Neural cell (in vitro differentiated cells): ENCODE measurements around the gene SLCO2A1. TPM values are rescaled to one million over a fixed set of nuclear protein-coding genes. Genes with fewer than 3 reads are reported as not detected.

Experiments used
- H2AFZ ChIP-seq: fragments of 200-600, 300-800 bp; sonication (generic), shearing (Covaris generic); 2 replicates; pipeline ENCODE4 v1.6.0; 2014; ENCODE audit warnings: low read depth, mild to moderate bottlenecking, antibody characterized with exemption, low read length, moderate library complexity
- H3F3A ChIP-seq: fragments of 200-600 bp; shearing (Covaris generic); 2 replicates; pipeline ENCODE4 v1.6.1; 2016; ENCODE audit warnings: mild to moderate bottlenecking, moderate library complexity, mixed read lengths, antibody characterized with exemption, low read length; ENCODE audit not compliant: insufficient read depth, poor library complexity, severe bottlenecking
- H3K27ac ChIP-seq: fragments of 200-600, 300-800 bp; sonication (generic), shearing (Covaris generic); 2 replicates; pipeline ENCODE4 v1.5.1; 2014; ENCODE audit warnings: mild to moderate bottlenecking, low read length, moderate library complexity
- H3K27me3 ChIP-seq: fragments of 300-800, 200-600 bp; sonication (generic), shearing (Covaris generic); 2 replicates; pipeline ENCODE4 v1.6.0; 2014; ENCODE audit warnings: mild to moderate bottlenecking, low read depth, low read length, moderate library complexity; ENCODE audit not compliant: insufficient read depth
- H3K36me3 ChIP-seq: fragments of 300-800, 200-600 bp; sonication (generic), shearing (Covaris generic); 2 replicates; pipeline ENCODE4 v1.5.1; 2014; ENCODE audit warnings: mild to moderate bottlenecking, antibody characterized with exemption, low read length, moderate library complexity; ENCODE audit not compliant: insufficient read depth
- H3K4me2 ChIP-seq: fragments of 300-800, 200-600 bp; sonication (generic), shearing (Covaris generic); 2 replicates; pipeline ENCODE4 v1.6.0; 2014; ENCODE audit warnings: mild to moderate bottlenecking, low read length
- H3K4me3 ChIP-seq: fragments of 300-800, 200-600 bp; sonication (generic), shearing (Covaris generic); 2 replicates; pipeline ENCODE4 v1.5.1; 2014; ENCODE audit warnings: mild to moderate bottlenecking, low read length, moderate library complexity
- H3K79me2 ChIP-seq: fragments of 200-600 bp; shearing (Covaris generic); replicated peaks from 2 replicates; pipeline ENCODE4 v1.6.0; 2014; ENCODE audit warnings: mild to moderate bottlenecking, low read length, moderate library complexity; ENCODE audit not compliant: insufficient read depth
- H3K9ac ChIP-seq: fragments of 300-800, 200-600 bp; sonication (generic), shearing (Covaris generic); 2 replicates; pipeline ENCODE4 v1.6.1; 2016; ENCODE audit warnings: mild to moderate bottlenecking, low read length, mixed read lengths
- H3K9me2 ChIP-seq: fragments of 200-600 bp; shearing (Covaris generic); 2 replicates; pipeline ENCODE4 v1.6.1; 2016; ENCODE audit warnings: mild to moderate bottlenecking, low read length, mixed read lengths; ENCODE audit not compliant: insufficient read depth
- H3K9me3 ChIP-seq: fragments of 200-600, 300-800 bp; sonication (generic), shearing (Covaris generic); 2 replicates; pipeline ENCODE4 v1.6.1; 2016; ENCODE audit warnings: mild to moderate bottlenecking, mixed run types, low read length, moderate library complexity, mixed read lengths
- H4K20me1 ChIP-seq: fragments of 200-600 bp; shearing (Covaris generic); 2 replicates; pipeline ENCODE4 v1.6.1; 2016; ENCODE audit warnings: mild to moderate bottlenecking, mixed run types; ENCODE audit not compliant: insufficient read depth
- CTCF ChIP-seq: fragments of 450-650 bp; IDR thresholded peaks from 2 replicates; pipeline ENCODE4 v1.5.1; 2014; ENCODE audit warnings: antibody characterized with exemption, mild to moderate bottlenecking, moderate library complexity; ENCODE audit not compliant: poor library complexity, severe bottlenecking
- EP300 ChIP-seq: fragments of 450-650 bp; conservative IDR thresholded peaks from 2 replicates; pipeline ENCODE4 v1.6.1; 2014; ENCODE audit warnings: antibody characterized with exemption, mild to moderate bottlenecking, moderate library complexity; ENCODE audit not compliant: poor library complexity, severe bottlenecking
- EZH2 ChIP-seq: fragments of 200-600, 300-800 bp; shearing (Covaris generic), sonication (generic); IDR thresholded peaks from 2 replicates; pipeline ENCODE4 v1.6.1; 2014; ENCODE audit warnings: antibody characterized with exemption, low read length, borderline replicate concordance, mild to moderate bottlenecking; ENCODE audit not compliant: insufficient read depth, poor library complexity, severe bottlenecking
- MXI1 ChIP-seq: fragments of 450-650 bp; conservative IDR thresholded peaks from 2 replicates; pipeline ENCODE4 v1.6.1; 2014; ENCODE audit warnings: antibody characterized with exemption, mild to moderate bottlenecking; ENCODE audit not compliant: poor library complexity, severe bottlenecking
- POLR2AphosphoS5 ChIP-seq: IDR thresholded peaks from 2 replicates; pipeline ENCODE4 v1.6.1; 2012
- RAD21 ChIP-seq: fragments of 450-650 bp; conservative IDR thresholded peaks from 2 replicates; pipeline ENCODE4 v1.6.1; 2014; ENCODE audit warnings: antibody characterized with exemption, mild to moderate bottlenecking, moderate library complexity
- SMC3 ChIP-seq: fragments of 450-650 bp; conservative IDR thresholded peaks from 2 replicates; pipeline ENCODE4 v1.6.1; 2014; ENCODE audit warnings: antibody characterized with exemption, mild to moderate bottlenecking, moderate library complexity; ENCODE audit not compliant: poor library complexity
- TAF1 ChIP-seq: IDR thresholded peaks from 2 replicates; pipeline ENCODE4 v1.6.1; 2012; ENCODE audit warnings: low read depth
- polyA plus RNA-seq: library from polyadenylated mRNA; depleted of rRNA; stranded (reverse); fragments of >200 nt; gene quantifications from 2 replicates; pipeline ENCODE4 v1.2.3, GENCODE V29; 2014
- TF ChIP-seq, protein P1 (sequence below): IDR thresholded peaks from 2 replicates; pipeline ENCODE4 v1.6.1; 2012; ENCODE audit warnings: borderline replicate concordance

Gene SLCO2A1
- polyA plus RNA-seq, 1 donor from 2014 or later = not detected

- Histone ChIP-seq H3K4me3 (no peak overlapping the region), H3K9ac (no peak overlapping the region), H3K9me3 (no peaks in the 10 kb centered on the region), H3K79me2 (no peaks in the 10 kb centered on the region), H3K27ac (no peak overlapping the region), H4K20me1 (no peaks in the 10 kb centered on the region), H3K36me3 (no peaks in the 10 kb centered on the region), H2AFZ (peak overlapping the region; percentile 17), H3F3A (no peaks in the 10 kb centered on the region), H3K4me2 (no peak overlapping the region), H3K9me2 (no peaks in the 10 kb centered on the region), H3K27me3 (peaks cover 5% of the 10 kb centered on the region)
- TF ChIP-seq EP300 (no peak), SMC3 (no peak), RAD21 (no peak)
Measured at GRCh38 chr3:133931084-133931483, 98.6 kb downstream of the SLCO2A1 start.

- Histone ChIP-seq H3K9me3 (no peaks in the 10 kb centered on the region), H4K20me1 (no peaks in the 10 kb centered on the region), H3F3A (no peaks in the 10 kb centered on the region), H3K4me3 (no peak overlapping the region), H3K4me2 (no peak overlapping the region), H3K36me3 (no peaks in the 10 kb centered on the region), H2AFZ (peak overlapping the region; percentile 17), H3K9ac (no peak overlapping the region), H3K9me2 (no peaks in the 10 kb centered on the region), H3K79me2 (no peaks in the 10 kb centered on the region), H3K27me3 (peaks cover 5% of the 10 kb centered on the region), H3K27ac (no peak overlapping the region)
- TF ChIP-seq, protein P1, sequence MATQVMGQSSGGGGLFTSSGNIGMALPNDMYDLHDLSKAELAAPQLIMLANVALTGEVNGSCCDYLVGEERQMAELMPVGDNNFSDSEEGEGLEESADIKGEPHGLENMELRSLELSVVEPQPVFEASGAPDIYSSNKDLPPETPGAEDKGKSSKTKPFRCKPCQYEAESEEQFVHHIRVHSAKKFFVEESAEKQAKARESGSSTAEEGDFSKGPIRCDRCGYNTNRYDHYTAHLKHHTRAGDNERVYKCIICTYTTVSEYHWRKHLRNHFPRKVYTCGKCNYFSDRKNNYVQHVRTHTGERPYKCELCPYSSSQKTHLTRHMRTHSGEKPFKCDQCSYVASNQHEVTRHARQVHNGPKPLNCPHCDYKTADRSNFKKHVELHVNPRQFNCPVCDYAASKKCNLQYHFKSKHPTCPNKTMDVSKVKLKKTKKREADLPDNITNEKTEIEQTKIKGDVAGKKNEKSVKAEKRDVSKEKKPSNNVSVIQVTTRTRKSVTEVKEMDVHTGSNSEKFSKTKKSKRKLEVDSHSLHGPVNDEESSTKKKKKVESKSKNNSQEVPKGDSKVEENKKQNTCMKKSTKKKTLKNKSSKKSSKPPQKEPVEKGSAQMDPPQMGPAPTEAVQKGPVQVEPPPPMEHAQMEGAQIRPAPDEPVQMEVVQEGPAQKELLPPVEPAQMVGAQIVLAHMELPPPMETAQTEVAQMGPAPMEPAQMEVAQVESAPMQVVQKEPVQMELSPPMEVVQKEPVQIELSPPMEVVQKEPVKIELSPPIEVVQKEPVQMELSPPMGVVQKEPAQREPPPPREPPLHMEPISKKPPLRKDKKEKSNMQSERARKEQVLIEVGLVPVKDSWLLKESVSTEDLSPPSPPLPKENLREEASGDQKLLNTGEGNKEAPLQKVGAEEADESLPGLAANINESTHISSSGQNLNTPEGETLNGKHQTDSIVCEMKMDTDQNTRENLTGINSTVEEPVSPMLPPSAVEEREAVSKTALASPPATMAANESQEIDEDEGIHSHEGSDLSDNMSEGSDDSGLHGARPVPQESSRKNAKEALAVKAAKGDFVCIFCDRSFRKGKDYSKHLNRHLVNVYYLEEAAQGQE = no peak
- no peak for TF ChIP-seq TAF1
- TF ChIP-seq SMC3 = peak; percentile 74
- TF ChIP-seq MXI1 = no peak
- peak; percentile 81 for TF ChIP-seq CTCF
- no peak for TF ChIP-seq EP300
- TF ChIP-seq EZH2 = no peak
- peak; percentile 74 for TF ChIP-seq RAD21
- TF ChIP-seq POLR2AphosphoS5 = no peak
Measured at GRCh38 chr3:133930341-133930933, 99.3 kb downstream of the SLCO2A1 start.
